ENCODE measurements around the gene OR6C70. TPM values are rescaled to one million over a fixed set of nuclear protein-coding genes. Genes with fewer than 3 reads are reported as not detected.
"Not testable (repeated sequence)": the region's sequence is repeated elsewhere in the genome, so short reads cannot be mapped to it uniquely, and the experiment has no call there.

OR6C70 gene
- total RNA-seq, 1 experiment from 2014 or later, result not detected

DNA sequence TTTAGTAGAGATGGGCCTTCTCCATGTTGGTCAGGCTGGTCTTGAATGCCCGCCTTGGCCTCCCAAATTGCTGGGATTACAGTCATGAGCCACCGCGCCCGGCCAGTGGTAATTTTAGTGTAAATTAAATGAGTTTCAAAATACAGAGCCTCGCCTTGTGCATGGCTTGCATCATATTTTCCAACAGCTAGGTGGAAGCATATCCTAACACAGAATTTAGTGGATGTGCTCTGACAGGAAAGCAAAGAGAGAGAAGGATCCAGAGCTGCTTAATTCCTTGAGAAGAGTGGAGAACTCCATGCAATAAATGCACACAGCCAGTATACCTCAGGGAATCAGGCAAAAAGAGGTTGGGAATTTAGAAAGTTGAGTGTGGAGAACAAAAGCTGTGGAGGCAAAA lies 23.6 kb downstream of the OR6C70 start:
- peaks cover 54% of the 10 kb centered on the region for H3K27me3 Mint-ChIP-seq (ENCODE audit: insufficient read depth, unreplicated experiment)
- TF ChIP-seq, protein P1, sequence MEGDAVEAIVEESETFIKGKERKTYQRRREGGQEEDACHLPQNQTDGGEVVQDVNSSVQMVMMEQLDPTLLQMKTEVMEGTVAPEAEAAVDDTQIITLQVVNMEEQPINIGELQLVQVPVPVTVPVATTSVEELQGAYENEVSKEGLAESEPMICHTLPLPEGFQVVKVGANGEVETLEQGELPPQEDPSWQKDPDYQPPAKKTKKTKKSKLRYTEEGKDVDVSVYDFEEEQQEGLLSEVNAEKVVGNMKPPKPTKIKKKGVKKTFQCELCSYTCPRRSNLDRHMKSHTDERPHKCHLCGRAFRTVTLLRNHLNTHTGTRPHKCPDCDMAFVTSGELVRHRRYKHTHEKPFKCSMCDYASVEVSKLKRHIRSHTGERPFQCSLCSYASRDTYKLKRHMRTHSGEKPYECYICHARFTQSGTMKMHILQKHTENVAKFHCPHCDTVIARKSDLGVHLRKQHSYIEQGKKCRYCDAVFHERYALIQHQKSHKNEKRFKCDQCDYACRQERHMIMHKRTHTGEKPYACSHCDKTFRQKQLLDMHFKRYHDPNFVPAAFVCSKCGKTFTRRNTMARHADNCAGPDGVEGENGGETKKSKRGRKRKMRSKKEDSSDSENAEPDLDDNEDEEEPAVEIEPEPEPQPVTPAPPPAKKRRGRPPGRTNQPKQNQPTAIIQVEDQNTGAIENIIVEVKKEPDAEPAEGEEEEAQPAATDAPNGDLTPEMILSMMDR (IDR thresholded peaks at IDR 0.05; ENCODE audit: unreplicated experiment), result no peak
- CTCF ChIA-PET, result no interaction called here
- no peaks in the 10 kb centered on the region for H3K4me1 Mint-ChIP-seq (ENCODE audit: insufficient read depth, unreplicated experiment)
- no peaks in the 10 kb centered on the region for H3K9me3 Mint-ChIP-seq (ENCODE audit: unreplicated experiment)
- DNase-seq (ENCODE audit: unreplicated experiment), result no peak
- H3K36me3 Mint-ChIP-seq (ENCODE audit: insufficient read depth, unreplicated experiment), result no peaks in the 10 kb centered on the region
- intact Hi-C loops (cut with micrococcal nuclease), result no loop called here
- no peak overlapping the region for H3K27ac Mint-ChIP-seq (ENCODE audit: low read depth, unreplicated experiment)
- POLR2A ChIA-PET, result no interaction called here
- no TSS peak for BruUV-seq (replicated peaks)
- H3K4me3 Mint-ChIP-seq (ENCODE audit: unreplicated experiment), result no peak overlapping the region

DNA sequence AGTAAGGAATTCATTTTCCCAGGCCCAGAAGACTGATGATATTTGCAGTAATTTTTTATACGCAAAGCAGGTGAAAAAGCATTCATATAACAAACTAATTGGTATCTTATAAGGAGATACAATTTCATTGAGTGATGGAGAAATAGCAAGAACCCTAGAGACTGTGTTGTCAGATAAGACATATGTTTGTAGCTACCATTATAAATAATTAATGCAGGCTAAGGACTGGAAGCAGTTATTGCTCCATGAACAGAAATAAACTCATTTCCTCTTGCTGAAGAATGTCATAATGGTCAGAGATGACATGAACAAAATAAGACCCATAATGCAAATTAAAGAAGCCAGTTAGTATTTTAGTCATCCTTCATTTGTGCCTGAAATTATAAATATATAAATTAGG lies 24.6 kb downstream of the OR6C70 start:
- TF ChIP-seq, protein P1 (IDR thresholded peaks at IDR 0.05; ENCODE audit: unreplicated experiment), result no peak
- Mint-ChIP-seq H3K4me3 (ENCODE audit: unreplicated experiment) (no peak overlapping the region), H3K27me3 (ENCODE audit: insufficient read depth, unreplicated experiment) (peaks cover 63% of the 10 kb centered on the region), H3K36me3 (ENCODE audit: insufficient read depth, unreplicated experiment) (no peaks in the 10 kb centered on the region), H3K27ac (ENCODE audit: low read depth, unreplicated experiment) (no peak overlapping the region), H3K4me1 (ENCODE audit: insufficient read depth, unreplicated experiment) (no peaks in the 10 kb centered on the region), H3K9me3 (ENCODE audit: unreplicated experiment) (no peaks in the 10 kb centered on the region)
- BruUV-seq (replicated peaks), result no TSS peak
- CTCF ChIA-PET, result interaction anchor here (0.6 kb wide), 1 partner anchor 181 kb away, joined by 4 read pairs; no protein-coding TSS in a partner anchor
- intact Hi-C loops (cut with micrococcal nuclease), result no loop called here
- POLR2A ChIA-PET, result no interaction called here
- no peak for DNase-seq (ENCODE audit: unreplicated experiment)

DNA sequence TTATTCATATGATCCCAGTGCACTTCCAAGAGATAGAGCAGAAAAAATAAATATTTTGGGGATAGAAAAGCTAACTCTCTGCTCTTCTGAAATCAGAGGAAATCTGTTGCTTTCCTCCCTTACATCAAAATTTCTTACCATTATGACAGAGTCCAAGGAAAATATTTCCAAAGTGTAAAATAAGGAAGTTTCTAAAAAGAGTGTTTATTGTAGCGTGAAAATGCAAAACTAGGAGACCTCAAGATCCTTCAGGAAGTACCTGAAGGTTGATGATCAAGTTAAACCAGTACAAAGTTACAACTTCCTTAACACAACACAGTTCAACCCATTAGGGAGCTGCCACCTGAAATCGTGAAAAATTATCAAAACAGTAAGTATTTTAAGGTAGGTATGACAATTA lies 26.2 kb downstream of the OR6C70 start, which contains the start of gene OR6C2:
Gene OR6C2 (plus strand): TSS at position 301 of the 400 bp plus-strand sequence. CDS start 8,138 bp downstream, outside the sequence.
- ChIA-PET CTCF (no interaction called here), POLR2A (no interaction called here)
- H3K27me3 Mint-ChIP-seq (ENCODE audit: insufficient read depth, unreplicated experiment), result peaks cover 78% of the 10 kb centered on the region
- intact Hi-C loops (cut with micrococcal nuclease), result no loop called here
- DNase-seq (ENCODE audit: unreplicated experiment), result no peak
- no TSS peak for BruUV-seq (replicated peaks)
- TF ChIP-seq, protein P1 (IDR thresholded peaks at IDR 0.05; ENCODE audit: unreplicated experiment), result no peak
- no peaks in the 10 kb centered on the region for H3K9me3 Mint-ChIP-seq (ENCODE audit: unreplicated experiment)
- no peak within 1 kb of the TSS for H3K27ac Mint-ChIP-seq (ENCODE audit: low read depth, unreplicated experiment)
- no peak within 1 kb of the TSS for H3K4me3 Mint-ChIP-seq (ENCODE audit: unreplicated experiment)
- H3K36me3 Mint-ChIP-seq (ENCODE audit: insufficient read depth, unreplicated experiment), result no peaks in the 10 kb centered on the region
- H3K4me1 Mint-ChIP-seq (ENCODE audit: insufficient read depth, unreplicated experiment), result no peaks in the 10 kb centered on the region

DNA sequence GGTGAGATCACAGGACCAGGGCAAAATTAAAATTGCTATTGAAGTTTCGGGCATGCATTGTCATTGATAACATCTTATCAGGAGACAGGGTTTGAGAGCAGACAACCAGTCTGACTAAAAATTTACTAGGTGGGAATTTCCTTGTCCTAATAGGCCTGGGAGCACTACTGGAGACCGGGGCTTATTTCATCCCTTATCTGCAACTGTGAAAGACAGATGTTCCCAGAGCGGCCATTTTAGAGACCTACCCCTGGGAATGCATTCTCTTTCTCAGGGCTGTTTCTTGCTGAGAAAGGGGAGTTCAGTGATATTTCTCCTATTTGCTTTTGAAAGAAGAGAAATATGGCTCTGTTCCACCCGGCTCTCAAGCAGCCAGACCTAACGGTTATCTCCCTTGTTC lies 28.7 kb downstream of the OR6C70 start:
- H3K9me3 Mint-ChIP-seq (ENCODE audit: unreplicated experiment); POLR2A ChIA-PET; H3K4me3 Mint-ChIP-seq (ENCODE audit: unreplicated experiment); H3K4me1 Mint-ChIP-seq (ENCODE audit: insufficient read depth, unreplicated experiment); CTCF ChIA-PET; BruUV-seq (replicated peaks); DNase-seq (ENCODE audit: unreplicated experiment); intact Hi-C loops (cut with micrococcal nuclease); H3K36me3 Mint-ChIP-seq (ENCODE audit: insufficient read depth, unreplicated experiment); H3K27ac Mint-ChIP-seq (ENCODE audit: low read depth, unreplicated experiment): not testable (repeated sequence)
- peaks cover 61% of the 10 kb centered on the region for H3K27me3 Mint-ChIP-seq (ENCODE audit: insufficient read depth, unreplicated experiment)

Measured in MCF 10A (cell line).